Muscle layer of duodenum (tissue), 2 donors: ENCODE results near the gene HSBP1.

Experiments
- H3K27ac ChIP-seq: one replicate; pipeline ENCODE4 v1.7.0; 2013; ENCODE audit warnings: mild to moderate bottlenecking, low read length
- H3K27me3 ChIP-seq: one replicate; pipeline ENCODE4 v1.7.0; 2013; ENCODE audit warnings: low read depth, mild to moderate bottlenecking, control low read depth, low read length
- H3K36me3 ChIP-seq, 2 donors: one replicate each; pipeline ENCODE4 v1.7.0; 2013; ENCODE audit warnings: low read length in 2 of 2, control low read depth in 1 of 2, mild to moderate bottlenecking in 1 of 2; ENCODE audit not compliant: insufficient read depth in 2 of 2, control insufficient read depth in 1 of 2
- H3K4me1 ChIP-seq, 2 donors: one replicate each; pipeline ENCODE4 v1.7.0; 2013; ENCODE audit warnings: low read length in 2 of 2, mild to moderate bottlenecking in 2 of 2, control low read depth in 1 of 2, moderate library complexity in 1 of 2; ENCODE audit not compliant: insufficient read depth in 2 of 2, control insufficient read depth in 1 of 2
- H3K4me3 ChIP-seq, 2 donors: one replicate each; pipeline ENCODE4 v1.7.0; 2013; ENCODE audit warnings: low read length in 2 of 2, low read depth in 1 of 2, mild to moderate bottlenecking in 1 of 2
- H3K9me3 ChIP-seq, 2 donors: one replicate each; pipeline ENCODE4 v1.7.0; 2013; ENCODE audit warnings: low read length in 2 of 2, control low read depth in 1 of 2, mild to moderate bottlenecking in 1 of 2; ENCODE audit not compliant: control insufficient read depth in 1 of 2
- donor health status: healthy.

Gene HSBP1

DNA sequence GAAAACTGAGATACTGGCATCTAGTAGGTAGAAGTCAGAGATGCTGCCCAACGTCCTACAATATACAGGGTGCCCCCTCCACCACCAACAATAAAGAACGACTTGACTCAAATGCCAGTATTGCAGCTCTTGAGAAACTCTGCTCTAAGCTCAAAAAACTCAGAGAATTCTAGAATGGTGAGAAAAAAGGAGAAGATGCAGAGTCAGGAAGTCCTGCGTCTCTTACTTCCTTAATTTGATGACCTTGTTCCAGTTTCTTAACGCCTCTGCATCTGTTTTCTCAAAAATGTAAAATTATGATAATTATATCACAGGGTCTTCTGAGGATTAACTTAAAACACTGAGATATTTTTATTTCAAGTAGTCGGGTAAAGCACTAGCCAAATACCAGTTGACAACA is 1.7 kb upstream of the HSBP1 start:
- peak overlapping the region; percentile 68 for H3K27ac ChIP-seq
- H3K4me3 ChIP-seq: no peak overlapping the region
- H3K4me1 ChIP-seq: peaks cover 0 to 32% of the 10 kb centered on the region in 2 donors
- H3K27me3 ChIP-seq: no peaks in the 10 kb centered on the region
- H3K9me3 ChIP-seq: no peaks in the 10 kb centered on the region
- no peaks in the 10 kb centered on the region for H3K36me3 ChIP-seq

DNA sequence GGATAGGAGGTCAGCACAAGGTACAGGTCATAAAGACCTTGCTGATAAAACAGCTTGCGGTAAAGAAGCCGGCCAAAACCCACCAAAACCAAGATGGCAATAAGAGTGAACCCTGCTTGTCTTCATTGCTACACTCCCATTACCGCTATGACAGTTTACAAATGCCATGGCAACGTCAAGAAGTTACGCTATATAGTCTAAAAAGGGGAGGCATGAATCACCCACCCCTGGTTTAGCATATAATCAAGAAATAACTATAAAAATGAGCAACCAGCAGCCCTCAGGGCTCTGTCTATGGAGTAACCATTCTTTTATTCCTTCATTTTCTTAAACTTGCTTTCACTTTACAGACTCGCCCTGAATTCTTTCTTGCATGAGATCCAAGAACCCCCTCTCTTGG is 1.0 kb upstream of the HSBP1 start:
- H3K27ac ChIP-seq: no peak overlapping the region
- no peaks in the 10 kb centered on the region for H3K9me3 ChIP-seq
- no peaks in the 10 kb centered on the region for H3K27me3 ChIP-seq
- no peak overlapping the region for H3K4me3 ChIP-seq
- peaks cover 0 to 38% of the 10 kb centered on the region in 2 donors for H3K4me1 ChIP-seq
- H3K36me3 ChIP-seq: no peaks in the 10 kb centered on the region

DNA sequence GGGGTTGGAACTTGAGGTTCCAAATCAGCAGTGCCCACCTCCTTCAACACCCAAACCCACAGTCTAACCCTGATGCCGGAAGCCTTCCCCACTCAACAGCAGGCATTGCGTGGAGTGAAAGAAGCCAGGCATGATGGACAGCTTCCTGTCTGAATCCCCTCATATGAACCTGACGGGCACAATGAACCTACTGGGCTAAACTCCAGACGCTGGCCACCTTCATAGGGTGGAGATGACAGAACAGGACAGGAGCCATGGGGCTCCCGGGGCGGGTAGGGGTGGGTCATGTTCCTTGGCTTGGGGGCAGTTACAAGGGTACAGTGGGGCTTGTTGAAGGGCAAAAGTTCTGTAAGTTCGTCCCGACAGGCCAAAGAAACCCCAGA is 460 bp upstream of the HSBP1 start:
- Histone ChIP-seq H3K27ac (peak overlapping the region; percentile 5), H3K27me3 (no peaks in the 10 kb centered on the region), H3K9me3 (no peaks in the 10 kb centered on the region), H3K4me1 (peaks cover 0 to 38% of the 10 kb centered on the region in 2 donors), H3K36me3 (no peaks in the 10 kb centered on the region), H3K4me3 (peak overlapping the region; percentile 75 to 93)

DNA sequence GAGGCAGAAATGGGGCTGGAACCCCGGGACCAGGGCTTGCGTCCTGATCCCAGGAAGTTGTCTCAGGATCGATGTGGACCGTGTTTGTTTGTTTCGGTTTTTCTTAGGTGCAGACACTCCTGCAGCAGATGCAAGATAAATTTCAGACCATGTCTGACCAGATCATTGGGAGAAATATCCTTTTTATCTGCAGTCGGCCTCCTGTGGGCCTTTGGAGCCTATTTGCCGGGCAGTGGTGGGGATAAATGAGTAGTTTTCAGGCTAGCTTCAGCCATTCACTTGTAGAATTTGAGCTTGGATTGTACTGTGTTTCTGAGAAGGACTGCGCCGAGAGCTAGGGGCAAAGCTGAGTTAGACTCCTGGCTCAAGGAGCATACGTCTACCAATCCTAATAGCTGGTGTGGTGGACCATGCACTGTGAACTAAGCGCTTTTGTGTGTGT is 816 bp downstream of the HSBP1 start:
- Histone ChIP-seq H3K9me3 (no peaks in the 10 kb centered on the region), H3K27ac (peak overlapping the region; percentile 75), H3K4me3 (peak overlapping the region; percentile 75 to 93), H3K27me3 (no peaks in the 10 kb centered on the region), H3K36me3 (no peaks in the 10 kb centered on the region), H3K4me1 (peaks cover 0 to 38% of the 10 kb centered on the region in 2 donors)

DNA sequence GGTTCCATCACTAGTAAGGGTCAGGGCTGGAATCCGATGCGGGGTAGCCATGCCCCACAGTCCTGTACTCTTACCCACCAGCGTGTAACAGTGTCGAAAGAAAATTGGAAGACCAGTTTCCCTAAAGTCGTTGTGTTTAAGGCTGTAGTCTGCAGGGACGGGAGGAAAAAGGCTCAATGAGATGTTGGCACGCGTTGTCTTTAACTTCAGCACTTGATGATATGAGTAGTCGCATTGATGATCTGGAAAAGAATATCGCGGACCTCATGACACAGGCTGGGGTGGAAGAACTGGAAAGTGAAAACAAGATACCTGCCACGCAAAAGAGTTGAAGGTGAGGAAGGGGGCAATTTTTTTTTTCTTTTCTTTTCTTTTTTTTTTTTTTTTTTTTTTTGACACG is 1.3 kb downstream of the HSBP1 start:
- Histone ChIP-seq H3K9me3 (no peaks in the 10 kb centered on the region), H3K4me1 (peaks cover 0 to 43% of the 10 kb centered on the region in 2 donors), H3K4me3 (peak overlapping the region; percentile 75 to 93), H3K36me3 (no peaks in the 10 kb centered on the region), H3K27ac (no peak overlapping the region), H3K27me3 (no peaks in the 10 kb centered on the region)

DNA sequence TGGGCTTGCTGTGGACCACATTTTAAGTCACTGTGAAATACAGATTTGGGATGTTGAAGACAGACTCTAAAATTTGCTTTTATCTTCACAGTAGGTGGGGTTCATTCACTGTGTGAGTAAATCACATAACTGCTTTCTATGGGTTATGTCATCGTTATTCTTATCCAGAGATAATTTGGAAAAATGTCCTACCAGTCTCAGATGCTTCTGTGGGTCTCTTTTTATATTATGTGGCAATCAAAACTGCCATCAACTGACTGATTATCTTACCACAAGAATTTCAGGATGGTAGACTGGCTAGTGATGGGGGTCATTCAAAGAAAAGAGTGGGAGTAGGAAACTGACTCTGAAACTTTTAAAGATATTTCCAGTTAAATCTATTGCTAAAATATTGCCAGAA is 3.1 kb downstream of the HSBP1 start:
- no peaks in the 10 kb centered on the region for H3K27me3 ChIP-seq
- H3K36me3 ChIP-seq: no peaks in the 10 kb centered on the region
- H3K9me3 ChIP-seq: no peaks in the 10 kb centered on the region
- H3K27ac ChIP-seq: no peak overlapping the region
- peaks cover 0 to 55% of the 10 kb centered on the region in 2 donors for H3K4me1 ChIP-seq
- H3K4me3 ChIP-seq: no peak overlapping the region

DNA sequence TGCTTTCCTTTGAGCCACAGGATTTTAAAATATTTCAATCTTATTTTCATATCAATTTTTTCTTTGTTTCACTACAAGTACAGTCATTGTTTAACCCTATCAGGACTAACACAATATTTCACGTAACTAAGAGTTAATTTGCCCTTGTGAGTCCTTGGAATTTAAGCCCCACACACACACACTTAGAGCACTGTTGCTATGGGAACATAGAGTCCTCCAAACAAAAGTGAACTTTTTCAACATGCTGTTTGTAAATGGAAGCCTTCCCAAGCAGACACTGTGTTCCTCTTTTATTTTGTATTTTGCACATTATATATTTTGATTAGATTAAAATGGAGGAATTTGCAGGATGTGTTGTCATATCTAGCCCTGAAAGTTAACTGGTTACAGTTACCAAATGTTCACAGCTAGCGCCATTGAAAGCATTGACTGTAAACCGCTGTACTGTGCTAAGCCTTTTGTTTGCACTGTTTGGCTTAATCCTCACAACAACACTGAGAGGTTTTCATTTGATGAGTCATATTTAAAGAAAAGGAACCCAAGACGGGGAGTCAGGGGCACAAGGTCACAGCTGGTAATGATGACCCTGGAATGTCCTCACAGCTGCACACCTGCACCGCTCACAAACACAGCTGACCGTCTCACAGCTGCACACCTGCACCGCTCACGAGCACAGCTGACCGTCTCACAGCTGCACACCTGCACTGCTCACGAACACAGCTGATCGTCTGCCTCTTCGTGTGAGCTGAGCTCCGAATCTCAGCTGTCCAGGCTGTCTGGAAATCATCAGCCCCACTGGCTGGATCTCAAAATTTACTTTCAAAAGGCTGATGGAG is 6.3 kb downstream of the HSBP1 start:
- Histone ChIP-seq H3K27me3 (no peaks in the 10 kb centered on the region), H3K4me1 (peaks cover 0 to 55% of the 10 kb centered on the region in 2 donors), H3K4me3 (peak overlapping the region in 1 of 2 donors; percentile 47), H3K9me3 (no peaks in the 10 kb centered on the region), H3K27ac (peak overlapping the region; percentile 70), H3K36me3 (no peaks in the 10 kb centered on the region)

DNA sequence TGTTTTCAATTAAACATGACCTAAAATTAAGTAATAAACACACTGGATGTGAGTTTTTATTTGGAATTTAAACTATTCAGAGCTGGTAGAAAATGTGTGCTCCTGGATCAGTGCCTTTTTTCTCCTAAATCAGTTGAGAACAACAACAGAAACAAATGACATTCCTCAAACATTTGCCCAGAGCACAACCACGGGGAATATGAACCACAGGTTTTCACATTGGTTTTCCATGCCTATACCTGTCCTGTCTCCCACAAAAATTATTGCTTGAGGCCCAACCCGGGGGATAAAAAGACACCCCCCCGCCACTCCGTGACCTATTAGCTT is 6.8 kb downstream of the HSBP1 start:
- peak overlapping the region; percentile 70 for H3K27ac ChIP-seq

DNA sequence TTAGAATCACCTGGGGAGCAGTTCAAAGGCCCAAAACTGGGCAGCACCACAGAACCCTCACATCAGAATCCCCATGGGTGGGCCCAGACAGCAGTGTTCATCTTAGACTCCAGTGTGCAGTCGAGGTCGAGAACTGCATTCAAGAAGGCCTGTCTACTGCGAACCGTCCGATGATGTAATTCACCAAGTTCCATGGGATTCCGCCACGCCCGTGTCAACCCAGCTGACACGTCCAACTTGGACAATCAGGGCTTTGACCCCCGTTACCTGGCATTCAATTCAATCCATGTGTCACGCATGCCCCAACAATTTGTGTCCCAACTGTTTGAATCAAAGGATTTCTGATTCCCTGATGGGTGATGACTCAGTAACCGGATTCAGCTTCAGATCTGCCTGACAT is 9.2 kb downstream of the HSBP1 start:
- Histone ChIP-seq H3K4me3 (no peak overlapping the region), H3K4me1 (peaks cover 0 to 29% of the 10 kb centered on the region in 2 donors), H3K36me3 (no peaks in the 10 kb centered on the region), H3K9me3 (no peaks in the 10 kb centered on the region), H3K27me3 (no peaks in the 10 kb centered on the region), H3K27ac (no peak overlapping the region)

More for the DNA sequence above, 6.8 kb downstream of the HSBP1 start:
- Histone ChIP-seq H3K4me3 (peak overlapping the region in 1 of 2 donors; percentile 47), H3K4me1 (peaks cover 0 to 49% of the 10 kb centered on the region in 2 donors), H3K36me3 (no peaks in the 10 kb centered on the region), H3K9me3 (no peaks in the 10 kb centered on the region), H3K27me3 (no peaks in the 10 kb centered on the region)

DNA sequence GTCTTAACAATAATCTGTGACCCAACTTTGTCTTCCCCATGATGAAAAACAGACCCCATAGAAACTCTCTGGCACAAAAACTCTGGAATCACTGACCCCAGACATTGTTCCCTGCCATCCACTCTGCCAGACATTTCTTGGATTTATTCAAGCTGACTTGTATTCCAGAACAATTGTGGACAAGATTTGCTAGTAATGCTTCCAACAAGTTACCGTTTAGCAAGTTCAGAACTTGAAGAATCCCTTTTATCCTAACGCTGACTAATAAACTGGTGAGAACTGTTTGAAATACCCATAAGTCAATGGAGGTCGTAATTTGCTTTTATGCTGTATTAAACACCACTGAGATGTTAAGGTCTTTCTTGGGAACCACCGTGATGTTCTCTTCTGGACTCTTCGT is 10.5 kb downstream of the HSBP1 start:
- no peaks in the 10 kb centered on the region for H3K36me3 ChIP-seq
- H3K27ac ChIP-seq: no peak overlapping the region
- H3K4me1 ChIP-seq: peaks cover 0 to 28% of the 10 kb centered on the region in 2 donors
- no peak overlapping the region for H3K4me3 ChIP-seq
- H3K9me3 ChIP-seq: no peaks in the 10 kb centered on the region
- H3K27me3 ChIP-seq: no peaks in the 10 kb centered on the region

DNA sequence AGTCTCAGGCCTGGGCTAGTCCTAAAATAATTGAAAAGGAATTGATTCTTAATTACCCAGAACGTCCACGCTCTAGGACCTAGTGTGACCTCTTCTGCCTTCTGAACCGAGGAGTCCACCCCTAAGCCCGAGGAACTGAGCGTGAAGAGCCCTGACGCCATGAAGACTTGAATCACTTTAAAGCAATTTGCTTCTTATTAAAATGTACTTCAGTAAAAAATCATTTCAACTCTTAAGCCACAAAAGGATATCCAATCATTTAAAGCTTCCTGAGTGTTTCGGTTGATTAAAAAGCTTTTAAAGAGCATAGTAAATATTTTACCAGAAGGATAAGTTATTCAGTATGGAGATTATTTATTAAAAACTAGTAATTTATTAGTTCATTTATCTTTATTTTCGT is 11.6 kb downstream of the HSBP1 start:
- Histone ChIP-seq H3K4me1 (peaks cover 0 to 17% of the 10 kb centered on the region in 2 donors), H3K9me3 (no peaks in the 10 kb centered on the region), H3K4me3 (no peak overlapping the region), H3K27me3 (no peaks in the 10 kb centered on the region), H3K27ac (no peak overlapping the region), H3K36me3 (no peaks in the 10 kb centered on the region)
